Measurements from ENCODE around the gene DHRS1. TPM values are rescaled to one million over a fixed set of nuclear protein-coding genes. Genes with fewer than 3 reads are reported as not detected.

DHRS1 gene
- total and polyA plus RNA-seq, 3 experiments from 2014 or later: 9.3 to 34.8 (median 9.8) TPM

DNA sequence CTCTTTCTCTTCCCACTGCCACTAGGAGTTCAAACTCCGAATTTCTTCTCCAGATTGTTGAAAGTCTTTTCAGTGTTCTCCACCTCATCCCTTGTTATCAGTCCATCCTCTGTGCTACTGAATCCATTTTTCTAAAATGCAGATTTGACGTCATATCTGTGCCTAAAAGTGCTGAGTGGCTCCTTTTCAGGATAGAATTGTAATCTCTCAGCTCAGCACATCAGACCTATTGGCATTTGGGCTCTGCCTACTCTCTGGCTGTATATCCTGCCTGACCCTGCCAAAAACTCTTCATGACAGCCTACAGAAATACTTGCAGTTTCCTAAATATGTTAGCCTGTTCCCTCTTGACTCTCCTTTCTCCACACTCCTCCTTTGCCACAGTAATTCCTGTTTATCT lies 27.1 kb downstream of the DHRS1 start:
- H3K4me3 Mint-ChIP-seq: peak overlapping the region; percentile 36 to 92 (median 42)
- H3K4me1 Mint-ChIP-seq: peaks cover 35 to 48% (median 40%) of the 10 kb centered on the region in 3 donors
- H3K9me3 ChIP-seq (ENCODE audit: low read length): no peaks in the 10 kb centered on the region
- H3K4me1 ChIP-seq (ENCODE audit: insufficient read depth, low read length): peaks cover 30% of the 10 kb centered on the region
- no peaks in the 10 kb centered on the region for H3K27me3 ChIP-seq (ENCODE audit: insufficient read depth, low read length, poor library complexity, severe bottlenecking)
- POLR2A ChIA-PET: interaction anchor here (0.9 to 2.8 kb wide), 5 partner anchors 30 to 164 kb away, joined by 3 to 28 read pairs (median 6); partner anchors contain the start of genes CBLN3, KHNYN, MDP1 and TINF2
- peaks cover 12% of the 10 kb centered on the region for H3K36me3 ChIP-seq (ENCODE audit: insufficient read depth, low read length)
- no peaks in the 10 kb centered on the region for H3K9me3 Mint-ChIP-seq
- H3K36me3 Mint-ChIP-seq: peaks cover under 1 to 27% (median 2%) of the 10 kb centered on the region in 3 donors
- peak overlapping the region; percentile 92 to 99 (median 97) for H3K27ac Mint-ChIP-seq
- H3K27me3 Mint-ChIP-seq: peaks cover 0 to 5% of the 10 kb centered on the region in 2 donors
- peak overlapping the region; percentile 86 for H3K27ac ChIP-seq (ENCODE audit: low read depth, low read length)
- no peak for DNase-seq
- CTCF ChIA-PET: interaction anchor here (1.1 to 5.4 kb wide), 9 partner anchors 14 to 159 kb away, joined by 3 to 94 read pairs (median 19); partner anchors contain the start of genes CHMP4A, CIDEB, KHNYN and LTB4R
- H3K4me3 ChIP-seq (ENCODE audit: low read length): peak overlapping the region; percentile 26

DNA sequence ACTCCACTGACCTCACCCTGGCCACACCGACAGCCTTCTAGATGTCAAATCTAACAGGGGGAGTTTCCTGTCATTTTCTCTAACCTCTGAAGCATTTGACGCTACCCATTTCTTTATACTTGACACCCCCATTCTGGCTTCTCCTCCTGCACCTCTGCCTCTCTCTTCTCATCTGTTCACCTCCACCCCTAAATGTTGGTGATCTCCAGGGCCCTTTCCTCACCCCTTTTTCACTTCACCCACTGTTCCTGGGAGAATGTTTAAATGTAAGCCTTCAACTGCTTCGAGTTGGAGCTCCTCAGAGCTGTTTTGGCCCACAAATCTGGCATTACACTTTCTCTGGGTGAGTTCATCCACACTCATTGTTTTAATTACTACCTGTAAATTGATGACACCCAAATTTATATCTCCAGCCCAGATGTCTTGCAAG lies 27.7 kb downstream of the DHRS1 start:
- peak overlapping the region; percentile 86 for H3K27ac ChIP-seq (ENCODE audit: low read depth, low read length)
- H3K9me3 Mint-ChIP-seq: no peaks in the 10 kb centered on the region
- DNase-seq: no peak
- H3K27me3 Mint-ChIP-seq: peaks cover 0 to 5% of the 10 kb centered on the region in 2 donors
- CTCF ChIA-PET: interaction anchor here (1.0 to 5.4 kb wide), 13 partner anchors 8 to 159 kb away, joined by 3 to 94 read pairs (median 10); partner anchors contain the start of genes CHMP4A, CIDEB, EMC9 and KHNYN
- no peaks in the 10 kb centered on the region for H3K27me3 ChIP-seq (ENCODE audit: insufficient read depth, low read length, poor library complexity, severe bottlenecking)
- peaks cover 6 to 33% (median 6%) of the 10 kb centered on the region in 3 donors for H3K36me3 Mint-ChIP-seq
- POLR2A ChIA-PET: interaction anchor here (0.9 to 2.8 kb wide), 13 partner anchors 9 to 265 kb away, joined by 3 to 28 read pairs (median 6); partner anchors contain the start of genes CBLN3, CHMP4A, DCAF11 and KHNYN
- peaks cover 18% of the 10 kb centered on the region for H3K36me3 ChIP-seq (ENCODE audit: insufficient read depth, low read length)
- peak overlapping the region; percentile 78 to 93 (median 92) for H3K4me3 Mint-ChIP-seq
- peak overlapping the region; percentile 26 for H3K4me3 ChIP-seq (ENCODE audit: low read length)
- H3K9me3 ChIP-seq (ENCODE audit: low read length): no peaks in the 10 kb centered on the region
- peak overlapping the region; percentile 92 to 99 (median 97) for H3K27ac Mint-ChIP-seq
- H3K4me1 Mint-ChIP-seq: peaks cover 37 to 44% (median 41%) of the 10 kb centered on the region in 3 donors
- peaks cover 30% of the 10 kb centered on the region for H3K4me1 ChIP-seq (ENCODE audit: insufficient read depth, low read length)

DNA sequence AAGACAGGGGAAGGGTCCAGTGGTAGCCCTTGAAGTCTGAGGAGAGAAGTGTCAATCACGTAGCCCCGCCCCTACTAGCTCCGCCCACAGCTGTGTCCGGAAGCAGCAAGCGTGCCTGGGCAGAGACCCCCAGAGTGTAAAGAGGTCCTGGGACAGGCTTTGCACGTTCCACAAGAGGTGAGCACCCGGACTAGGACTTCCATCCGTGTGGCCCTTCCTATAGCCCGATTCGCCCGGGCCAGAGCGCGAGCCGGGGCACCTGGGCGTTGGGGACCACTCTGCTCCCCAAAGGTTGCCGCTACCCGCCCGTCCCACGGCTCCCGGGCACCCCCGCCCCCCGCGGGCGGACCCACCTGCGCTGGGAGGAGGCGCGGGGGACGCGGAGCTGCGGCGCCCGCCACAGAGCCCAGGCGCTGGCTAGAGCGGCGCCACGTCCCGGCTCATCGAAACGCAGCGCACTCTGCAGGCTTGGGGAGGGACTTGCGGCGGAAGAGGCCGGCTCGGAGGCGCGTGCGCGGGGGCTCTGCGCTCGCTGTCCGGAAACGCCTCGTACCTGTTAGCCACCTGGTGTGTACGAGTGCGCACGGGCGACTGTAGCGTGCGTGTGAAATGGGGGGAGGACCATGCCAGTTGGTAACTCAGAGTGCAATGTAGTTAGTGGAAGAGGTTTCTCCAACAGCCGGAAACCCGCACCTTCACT lies 28.3 kb downstream of the DHRS1 start, which contains the start of gene RABGGTA:
RABGGTA (minus strand) TSS at position 464 of the 700 bp plus-strand sequence. CDS start 482 bp downstream, outside the sequence.
- peak; percentile 87 to 98 (median 96) for DNase-seq
- Histone ChIP-seq H3K27ac (ENCODE audit: low read depth, low read length) (peak within 1 kb of the TSS; percentile 86), H3K36me3 (ENCODE audit: insufficient read depth, low read length) (peaks cover 19% of the 10 kb centered on the region), H3K9me3 (ENCODE audit: low read length) (no peaks in the 10 kb centered on the region), H3K27me3 (ENCODE audit: insufficient read depth, low read length, poor library complexity, severe bottlenecking) (no peaks in the 10 kb centered on the region), H3K4me1 (ENCODE audit: insufficient read depth, low read length) (peaks cover 30% of the 10 kb centered on the region), H3K4me3 (ENCODE audit: low read length) (peak within 1 kb of the TSS; percentile 63)
- Mint-ChIP-seq H3K4me1 (peaks cover 37 to 44% (median 41%) of the 10 kb centered on the region in 3 donors), H3K27ac (peak within 1 kb of the TSS; percentile 96 to 99 (median 98)), H3K36me3 (peaks cover 7 to 39% (median 9%) of the 10 kb centered on the region in 3 donors), H3K27me3 (peaks cover 0 to 5% of the 10 kb centered on the region in 2 donors), H3K9me3 (no peaks in the 10 kb centered on the region), H3K4me3 (peak within 1 kb of the TSS; percentile 88 to 93 (median 92))
- POLR2A ChIA-PET: interaction anchor here (0.5 to 2.8 kb wide), 15 partner anchors 9 to 264 kb away, joined by 3 to 28 read pairs (median 4); partner anchors contain the start of genes CBLN3, CHMP4A, DCAF11 and KHNYN
- CTCF ChIA-PET: interaction anchor here (0.7 to 5.4 kb wide), 20 partner anchors 9 to 160 kb away, joined by 3 to 94 read pairs (median 6); partner anchors contain the start of genes CHMP4A, CIDEB, DHRS1 and EMC9

DNA sequence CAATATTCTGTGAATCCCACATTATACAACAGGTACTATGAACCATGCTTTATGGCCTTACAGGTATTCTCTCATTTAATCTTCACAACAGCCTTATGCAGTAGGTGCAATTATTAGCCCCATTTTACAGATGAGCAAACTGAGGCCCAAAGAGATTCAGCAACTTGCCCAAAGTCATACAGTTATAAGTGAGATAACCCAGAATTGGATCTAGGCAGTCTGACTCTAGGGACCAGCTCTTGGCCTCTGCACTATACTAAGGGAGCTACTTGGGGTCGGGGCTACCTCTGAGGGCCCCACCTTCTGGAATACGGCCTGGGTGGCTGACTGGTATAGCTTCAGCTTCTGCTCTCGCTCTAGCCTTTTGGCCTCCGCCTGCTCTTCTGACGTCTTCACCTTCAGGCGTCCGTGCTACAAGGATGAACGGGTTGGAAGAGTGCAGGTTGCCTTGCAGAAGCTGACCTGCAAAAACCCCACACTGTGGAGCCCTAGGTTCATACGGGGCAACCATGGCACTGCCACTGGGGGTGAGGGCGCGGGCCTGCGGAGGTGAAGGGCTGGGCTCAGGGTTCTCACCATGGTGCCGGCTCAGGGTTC lies 28.9 kb downstream of the DHRS1 start:
- no peaks in the 10 kb centered on the region for H3K9me3 ChIP-seq (ENCODE audit: low read length)
- Mint-ChIP-seq H3K27ac (peak overlapping the region; percentile 96 to 98 (median 97)), H3K27me3 (peaks cover 0 to 5% of the 10 kb centered on the region in 2 donors), H3K4me1 (peaks cover 37 to 44% (median 41%) of the 10 kb centered on the region in 3 donors), H3K36me3 (peaks cover 7 to 46% (median 9%) of the 10 kb centered on the region in 3 donors), H3K4me3 (peak overlapping the region; percentile 88 to 93 (median 92)), H3K9me3 (no peaks in the 10 kb centered on the region)
- DNase-seq: no peak
- H3K27ac ChIP-seq (ENCODE audit: low read depth, low read length): peak overlapping the region; percentile 86
- POLR2A ChIA-PET: interaction anchor here (0.5 to 2.8 kb wide), 13 partner anchors 14 to 971 kb away, joined by 3 to 28 read pairs (median 6); partner anchors contain the start of genes CBLN3, CHMP4A, DCAF11 and KHNYN
- H3K36me3 ChIP-seq (ENCODE audit: insufficient read depth, low read length): peaks cover 20% of the 10 kb centered on the region
- peaks cover 30% of the 10 kb centered on the region for H3K4me1 ChIP-seq (ENCODE audit: insufficient read depth, low read length)
- peak overlapping the region; percentile 63 for H3K4me3 ChIP-seq (ENCODE audit: low read length)
- H3K27me3 ChIP-seq (ENCODE audit: insufficient read depth, low read length, poor library complexity, severe bottlenecking): no peaks in the 10 kb centered on the region
- CTCF ChIA-PET: interaction anchor here (0.7 to 5.4 kb wide), 20 partner anchors 9 to 160 kb away, joined by 3 to 94 read pairs (median 6); partner anchors contain the start of genes CHMP4A, CIDEB, DHRS1 and EMC9

DNA sequence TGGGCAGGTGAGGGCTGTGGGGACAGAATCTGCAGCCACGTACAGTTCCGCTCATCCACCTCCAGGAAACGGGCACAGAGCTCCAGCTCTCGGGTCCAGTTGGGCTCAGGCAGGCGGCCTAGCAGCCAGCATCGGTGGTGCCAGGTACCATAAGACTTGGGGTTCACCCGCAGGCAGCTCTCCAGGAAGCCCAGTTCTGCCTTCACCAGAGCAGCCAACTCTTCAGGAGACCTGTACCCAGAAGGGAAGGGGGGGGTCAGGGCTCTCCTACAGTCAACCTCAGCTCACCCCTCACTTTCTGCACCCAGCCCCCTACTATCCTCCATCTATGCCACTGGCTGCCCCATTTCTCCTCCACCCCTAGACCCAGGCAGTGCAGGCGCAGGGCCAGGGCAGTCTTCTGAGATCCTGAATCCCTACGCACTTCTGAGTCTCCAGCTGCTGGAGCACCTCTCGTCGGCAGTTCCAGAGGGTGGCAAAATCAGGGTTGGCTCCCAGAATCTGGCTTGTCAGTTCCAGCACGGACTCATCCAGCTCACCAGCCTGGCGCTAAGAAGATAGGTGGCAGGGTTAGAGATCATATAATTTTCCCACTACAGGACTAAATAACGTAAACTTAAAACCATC lies 29.6 kb downstream of the DHRS1 start:
- Histone ChIP-seq H3K36me3 (ENCODE audit: insufficient read depth, low read length) (peaks cover 22% of the 10 kb centered on the region), H3K27me3 (ENCODE audit: insufficient read depth, low read length, poor library complexity, severe bottlenecking) (no peaks in the 10 kb centered on the region), H3K27ac (ENCODE audit: low read depth, low read length) (no peak overlapping the region), H3K9me3 (ENCODE audit: low read length) (no peaks in the 10 kb centered on the region), H3K4me1 (ENCODE audit: insufficient read depth, low read length) (peaks cover 30% of the 10 kb centered on the region), H3K4me3 (ENCODE audit: low read length) (no peak overlapping the region)
- Mint-ChIP-seq H3K4me3 (peak overlapping the region; percentile 88 to 93 (median 92)), H3K27me3 (peaks cover 0 to 5% of the 10 kb centered on the region in 2 donors), H3K4me1 (peaks cover 37 to 41% (median 39%) of the 10 kb centered on the region in 3 donors), H3K27ac (peak overlapping the region in 7 of 8 donors; percentile 17 to 98 (median 96)), H3K9me3 (no peaks in the 10 kb centered on the region), H3K36me3 (peaks cover 7 to 52% (median 9%) of the 10 kb centered on the region in 3 donors)
- ChIA-PET POLR2A (interaction anchor here (0.6 to 2.8 kb wide), 8 partner anchors 13 to 971 kb away, joined by 3 to 28 read pairs (median 8); partner anchors contain the start of genes CHMP4A, DCAF11, LTB4R and NRL), CTCF (interaction anchor here (1.0 to 5.4 kb wide), 17 partner anchors 8 to 161 kb away, joined by 3 to 94 read pairs (median 6); partner anchors contain the start of genes CHMP4A, CIDEB, DHRS1 and EMC9)
- DNase-seq: peak in 1 of 5 donors; percentile 46

DNA sequence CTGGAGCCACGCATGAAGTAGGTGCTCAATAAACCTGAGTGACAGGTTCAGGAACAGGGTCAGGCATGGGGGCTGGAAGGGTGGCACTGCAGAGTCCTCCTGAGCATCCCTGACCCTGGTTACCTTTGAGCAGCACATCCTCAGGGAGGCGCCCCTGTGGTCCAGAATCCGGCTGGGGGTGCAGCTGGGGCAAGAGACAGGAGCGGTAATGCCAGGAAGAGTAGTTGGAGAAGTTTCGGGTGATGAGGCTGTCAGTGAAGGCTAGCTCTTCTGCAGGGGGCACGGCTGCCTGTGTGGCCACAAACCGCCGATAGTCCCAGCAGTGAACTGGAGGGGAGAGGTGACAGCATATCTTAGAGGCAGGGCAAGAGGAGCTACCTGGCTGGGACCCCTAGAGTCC lies 30.2 kb downstream of the DHRS1 start:
- no peaks in the 10 kb centered on the region for H3K27me3 ChIP-seq (ENCODE audit: insufficient read depth, low read length, poor library complexity, severe bottlenecking)
- H3K27ac ChIP-seq (ENCODE audit: low read depth, low read length): no peak overlapping the region
- Mint-ChIP-seq H3K4me1 (peaks cover 37 to 40% (median 38%) of the 10 kb centered on the region in 3 donors), H3K4me3 (peak overlapping the region in 1 of 7 donors; percentile 25), H3K9me3 (no peaks in the 10 kb centered on the region), H3K27me3 (peaks cover 0 to 5% of the 10 kb centered on the region in 2 donors), H3K27ac (peak overlapping the region in 4 of 8 donors; percentile 6 to 57 (median 46)), H3K36me3 (peaks cover 7 to 58% (median 9%) of the 10 kb centered on the region in 3 donors)
- H3K9me3 ChIP-seq (ENCODE audit: low read length): no peaks in the 10 kb centered on the region
- peaks cover 27% of the 10 kb centered on the region for H3K4me1 ChIP-seq (ENCODE audit: insufficient read depth, low read length)
- POLR2A ChIA-PET: interaction anchor here (0.9 kb wide), 1 partner anchor 27 kb away, joined by 3 read pairs; the partner anchor contains the start of gene TINF2
- H3K36me3 ChIP-seq (ENCODE audit: insufficient read depth, low read length): peaks cover 22% of the 10 kb centered on the region
- CTCF ChIA-PET: interaction anchor here (1.1 to 5.4 kb wide), 6 partner anchors 25 to 108 kb away, joined by 4 to 94 read pairs (median 20); partner anchors contain the start of genes CHMP4A, IRF9, LTB4R and LTB4R2
- peak in 1 of 5 donors; percentile 33 for DNase-seq
- no peak overlapping the region for H3K4me3 ChIP-seq (ENCODE audit: low read length)
